ENCODE measurements around the gene SERPINB7.
A peak's percentile ranks its signal among the peaks of the same experiment; 100 is the strongest.

SERPINB7 gene

GRCh38 chr18:63788447-63789096 lies 13.4 kb downstream of the SERPINB7 start:
- no peak for DNase-seq

DNA sequence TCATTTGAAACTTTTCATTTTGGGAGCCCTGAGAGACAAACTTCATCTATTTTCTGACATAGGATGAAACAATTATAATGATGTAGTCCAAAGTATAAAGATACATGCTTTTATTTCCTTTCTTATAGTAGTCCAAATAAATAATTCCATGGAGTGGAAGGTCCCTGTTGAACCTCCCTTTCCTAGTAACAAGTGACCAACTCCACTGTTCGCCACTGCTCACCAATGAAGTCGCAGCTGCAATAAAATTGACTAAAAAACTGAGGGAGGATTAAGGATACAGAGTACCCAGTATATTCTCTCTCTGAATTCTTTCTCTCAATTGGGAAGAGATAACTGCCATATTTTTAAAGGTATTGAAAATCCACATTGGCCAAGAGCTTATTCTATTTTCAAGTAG lies 14.1 kb downstream of the SERPINB7 start:
- no peak for DNase-seq

GRCh38 chr18:63795606-63796005 lies 20.4 kb downstream of the SERPINB7 start:
- no peak for DNase-seq

DNA sequence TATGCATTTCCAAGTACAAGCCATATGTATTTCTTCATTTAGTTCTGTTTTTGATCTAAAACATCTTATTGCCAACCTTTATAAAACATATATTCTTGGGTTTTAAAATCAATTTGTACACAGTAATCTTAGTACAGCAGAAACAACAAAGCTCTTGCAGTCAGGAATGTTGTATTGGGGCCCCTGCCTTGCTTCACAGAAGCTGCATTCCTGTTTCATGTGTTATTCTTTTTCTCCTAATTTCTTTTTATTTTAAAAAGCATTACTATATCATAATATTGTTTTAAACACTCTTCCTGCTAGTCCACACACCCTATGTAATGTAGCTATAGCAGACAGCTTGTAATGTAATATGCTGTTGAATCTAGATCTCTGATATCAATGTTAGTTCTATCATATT lies 24.0 kb downstream of the SERPINB7 start:
- DNase-seq, result no peak

GRCh38 chr18:63801343-63801742 lies 26.1 kb downstream of the SERPINB7 start:
- no peak for DNase-seq

DNA sequence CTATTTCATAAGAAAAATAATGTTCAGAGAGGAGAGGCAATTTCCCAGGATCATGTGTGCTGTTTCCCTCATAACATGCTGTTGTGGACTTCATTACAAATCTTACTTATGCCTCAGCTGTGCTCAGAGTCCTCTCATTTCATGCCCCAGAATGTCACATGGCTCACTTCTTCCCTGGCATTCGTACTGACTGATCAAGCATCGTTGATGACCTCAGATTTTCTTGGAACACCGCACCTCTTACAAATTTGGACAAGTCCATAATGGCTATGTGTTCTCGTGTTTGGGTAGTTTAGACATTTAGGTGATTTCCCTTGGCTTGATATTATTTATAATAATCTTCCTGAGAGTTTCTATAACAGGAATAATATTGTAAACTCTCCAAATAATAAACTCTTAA lies 32.9 kb downstream of the SERPINB7 start:
- DNase-seq, result no peak

- no peak for DNase-seq
Observed at GRCh38 chr18:63817441-63818051, 42.3 kb downstream of the SERPINB7 start.

DNA sequence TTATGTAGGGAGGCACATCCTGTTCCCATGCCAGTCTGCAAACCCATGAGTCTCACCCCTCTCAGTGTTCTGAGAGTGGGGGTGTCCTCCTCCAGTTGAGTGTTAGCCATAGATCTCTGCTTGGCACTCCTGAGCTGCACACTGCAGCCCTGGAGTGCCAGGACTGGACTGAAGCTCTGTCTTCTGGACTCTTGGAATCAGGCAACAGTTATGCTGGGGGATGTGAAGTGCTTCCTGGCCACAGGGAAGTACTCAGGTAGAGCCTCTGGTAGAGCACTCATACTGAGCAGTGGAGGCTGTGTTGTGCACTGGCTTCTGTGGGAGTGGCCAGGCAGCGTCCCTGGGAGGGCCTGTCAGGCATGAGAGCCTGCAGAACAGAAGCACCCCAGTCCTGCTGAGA lies 43.0 kb downstream of the SERPINB7 start:
- no peak for DNase-seq

GRCh38 chr18:63819786-63820185 lies 44.6 kb downstream of the SERPINB7 start:
- no peak for DNase-seq

- no peak for DNase-seq
Observed at GRCh38 chr18:63820694-63821093, 45.5 kb downstream of the SERPINB7 start.

- no peak for DNase-seq
Observed at GRCh38 chr18:63823516-63824219, 48.5 kb downstream of the SERPINB7 start.

- no peak for DNase-seq
Observed at GRCh38 chr18:63824220-63824525, 49.0 kb downstream of the SERPINB7 start.

- no peak for DNase-seq
Observed at GRCh38 chr18:63828120-63828519, 52.9 kb downstream of the SERPINB7 start.

DNA sequence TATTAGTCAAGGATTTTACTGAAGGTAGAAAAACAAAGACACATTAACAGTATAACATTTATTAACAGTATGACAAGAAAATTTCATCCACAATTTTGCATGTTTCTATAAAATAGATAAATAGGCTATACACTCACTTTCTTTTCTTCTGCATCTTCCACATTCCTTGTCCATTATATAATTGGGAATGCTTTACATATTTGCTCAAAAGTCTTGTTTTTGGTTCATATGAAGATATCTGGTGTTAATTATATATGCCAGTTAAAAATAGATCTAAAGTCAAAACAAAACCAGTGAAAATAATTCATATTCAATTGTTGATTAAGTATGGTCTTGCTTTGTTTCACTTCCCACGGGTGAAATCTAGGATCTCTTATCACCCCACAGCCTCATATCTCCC lies 53.4 kb downstream of the SERPINB7 start:
- DNase-seq, result no peak

GRCh38 chr18:63829886-63830285 lies 54.7 kb downstream of the SERPINB7 start:
- no peak for DNase-seq

GRCh38 chr18:63831080-63831788 lies 56.0 kb downstream of the SERPINB7 start:
- no peak for DNase-seq

- DNase-seq, result no peak
Observed at GRCh38 chr18:63832470-63832869, 57.3 kb downstream of the SERPINB7 start.

GRCh38 chr18:63834471-63835113 lies 59.4 kb downstream of the SERPINB7 start:
- DNase-seq, result no peak

GRCh38 chr18:63836456-63836855 lies 61.2 kb downstream of the SERPINB7 start:
- DNase-seq, result no peak

- no peak for DNase-seq
Observed at GRCh38 chr18:63837590-63837989, 62.4 kb downstream of the SERPINB7 start.

DNA sequence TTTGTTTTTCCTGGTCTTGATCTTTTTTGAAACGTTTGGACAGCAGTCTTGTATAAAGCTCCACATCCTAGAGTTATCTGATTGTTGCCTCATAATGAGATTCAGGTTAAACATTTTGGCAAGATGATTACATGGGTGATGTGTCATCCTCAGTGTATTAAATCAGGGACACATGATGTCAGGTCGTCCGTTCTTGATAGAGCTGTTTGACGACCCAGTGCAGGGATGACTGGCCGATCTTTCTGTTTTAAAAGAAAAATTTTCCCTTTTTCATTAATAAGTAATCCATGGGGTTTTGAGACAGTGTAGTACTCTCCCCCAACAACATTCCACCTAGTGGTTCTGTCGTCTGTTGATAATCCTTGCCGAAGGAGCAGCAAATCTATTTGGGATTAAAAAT lies 67.8 kb downstream of the SERPINB7 start:
- DNase-seq, result no peak

- peak; percentile 16 for DNase-seq
Observed at GRCh38 chr18:63844254-63844653, 69.0 kb downstream of the SERPINB7 start.

- DNase-seq, result peak; percentile 56
Observed at GRCh38 chr18:63848159-63848558, 72.9 kb downstream of the SERPINB7 start.
